Stimulated activated CD4-positive, alpha-beta T cell treated with anti-CD3 and anti-CD28 coated beads, Interleukin-4, amount 100 ng/mL, for 1 hour (primary cell): Measurements from ENCODE around the gene RAPH1.
A peak's percentile ranks its signal among the peaks of the same experiment; 100 is the strongest.
"Not testable (repeated sequence)": the region's sequence is repeated elsewhere in the genome, so short reads cannot be mapped to it uniquely, and the experiment has no call there.

ENCODE experiments used
- DNase-seq: peaks from one replicate; pipeline ENCODE4 v3.0.0-alpha.2; 2020

RAPH1 gene

GRCh38 chr2:203547356-203547755, 12.3 kb upstream of the RAPH1 start:
- no peak for DNase-seq

- DNase-seq, result no peak
These were observed 9.3 kb upstream of the RAPH1 start for GRCh38 chr2:203544402-203544801.

GRCh38 chr2:203543898-203544328, 8.8 kb upstream of the RAPH1 start:
- no peak for DNase-seq

- not testable (repeated sequence) for DNase-seq
These were observed 5.5 kb upstream of the RAPH1 start for GRCh38 chr2:203540598-203540997.

GRCh38 chr2:203538237-203538636, 3.1 kb upstream of the RAPH1 start:
- not testable (repeated sequence) for DNase-seq

- not testable (repeated sequence) for DNase-seq
These were observed 1.5 kb upstream of the RAPH1 start for GRCh38 chr2:203536586-203536951.

GRCh38 chr2:203535784-203536585, 884 bp upstream of the RAPH1 start:
- DNase-seq, result no peak

GRCh38 chr2:203534621-203535077, 452 bp downstream of the RAPH1 start:
- DNase-seq, result peak; percentile 26

- DNase-seq, result no peak
These were observed 1.2 kb downstream of the RAPH1 start for GRCh38 chr2:203533676-203534591.

- DNase-seq, result no peak
These were observed 2.0 kb downstream of the RAPH1 start for GRCh38 chr2:203532957-203533658.

- DNase-seq, result no peak
These were observed 7.4 kb downstream of the RAPH1 start for GRCh38 chr2:203527719-203528118.

GRCh38 chr2:203513268-203513667, 21.8 kb downstream of the RAPH1 start:
- DNase-seq, result not testable (repeated sequence)

GRCh38 chr2:203510941-203511305, 24.2 kb downstream of the RAPH1 start:
- no peak for DNase-seq

- DNase-seq, result no peak
These were observed 24.7 kb downstream of the RAPH1 start for GRCh38 chr2:203510256-203510940.

- DNase-seq, result not testable (repeated sequence)
These were observed 31.6 kb downstream of the RAPH1 start for GRCh38 chr2:203503460-203503859.

GRCh38 chr2:203501873-203502272, 33.2 kb downstream of the RAPH1 start:
- no peak for DNase-seq

- DNase-seq, result no peak
These were observed 34.1 kb downstream of the RAPH1 start for GRCh38 chr2:203500951-203501350.

- DNase-seq, result no peak
These were observed 34.8 kb downstream of the RAPH1 start for GRCh38 chr2:203500297-203500696.

- no peak for DNase-seq
These were observed 36.9 kb downstream of the RAPH1 start for GRCh38 chr2:203498161-203498560.

- no peak for DNase-seq
These were observed 42.1 kb downstream of the RAPH1 start for GRCh38 chr2:203492965-203493364.

- DNase-seq, result no peak
These were observed 44.7 kb downstream of the RAPH1 start for GRCh38 chr2:203490391-203490790.

- no peak for DNase-seq
These were observed 45.6 kb downstream of the RAPH1 start for GRCh38 chr2:203489531-203489930.
